NCI-H1417 treated with DMSO at 0.1 percent for 48 hours (cell line): ENCODE measurements around the gene ARSB.
"Not testable (repeated sequence)": the region's sequence is repeated elsewhere in the genome, so short reads cannot be mapped to it uniquely, and the experiment has no call there.

Experiments used
- DNase-seq: peaks from one replicate; lab custom pipeline; 2025; lab: John Stamatoyannopoulos, UW

The ARSB gene

GRCh38 chr5:78751872-78752271 lies 233.2 kb downstream of the ARSB start:
- DNase-seq, result no peak

GRCh38 chr5:78750281-78750680 lies 234.8 kb downstream of the ARSB start:
- DNase-seq, result no peak

GRCh38 chr5:78747705-78748359 lies 237.3 kb downstream of the ARSB start:
- no peak for DNase-seq

- DNase-seq, result no peak
These were observed 238.1 kb downstream of the ARSB start for GRCh38 chr5:78747055-78747454.

- no peak for DNase-seq
These were observed 238.9 kb downstream of the ARSB start for GRCh38 chr5:78746021-78746770.

GRCh38 chr5:78744951-78745534 lies 240.1 kb downstream of the ARSB start:
- no peak for DNase-seq

- no peak for DNase-seq
These were observed 244.1 kb downstream of the ARSB start for GRCh38 chr5:78741019-78741418.

- no peak for DNase-seq
These were observed 246.3 kb downstream of the ARSB start for GRCh38 chr5:78738693-78739300.

GRCh38 chr5:78738104-78738503 lies 247.0 kb downstream of the ARSB start:
- DNase-seq, result no peak

- no peak for DNase-seq
These were observed 249.2 kb downstream of the ARSB start for GRCh38 chr5:78735834-78736463.

- no peak for DNase-seq
These were observed 250.2 kb downstream of the ARSB start for GRCh38 chr5:78734950-78735349.

GRCh38 chr5:78734094-78734845 lies 250.8 kb downstream of the ARSB start:
- DNase-seq, result no peak

- not testable (repeated sequence) for DNase-seq
These were observed 252.4 kb downstream of the ARSB start for GRCh38 chr5:78732721-78733120.

GRCh38 chr5:78731884-78732283 lies 253.2 kb downstream of the ARSB start:
- DNase-seq, result no peak

GRCh38 chr5:78730300-78731094 lies 254.6 kb downstream of the ARSB start:
- DNase-seq, result no peak

GRCh38 chr5:78727786-78728761 lies 257.0 kb downstream of the ARSB start:
- no peak for DNase-seq
